Panc1 (cell line): ENCODE results near the gene CDCA4.

ENCODE experiments used
- CTCF ChIP-seq: fragments of 450-650 bp; IDR thresholded peaks from 2 replicates; pipeline ENCODE4 v1.5.1; 2017; ENCODE audit warnings: mild to moderate bottlenecking
- POLR2AphosphoS5 ChIP-seq: IDR thresholded peaks from 2 replicates; pipeline ENCODE4 v1.6.1; 2012; ENCODE audit warnings: mild to moderate bottlenecking, low read depth, low read length, moderate library complexity
- REST ChIP-seq, 2 experiments: IDR thresholded peaks; 2 replicates each; pipeline ENCODE4 v1.6.1; 2011 to 2012; ENCODE audit warnings: low read depth in 2 of 2, control low read depth in 1 of 2, low read length in 1 of 2, mild to moderate bottlenecking in 1 of 2, moderate library complexity in 1 of 2; ENCODE audit not compliant: insufficient read depth in 1 of 2
- SIN3A ChIP-seq: IDR thresholded peaks from 2 replicates; pipeline ENCODE4 v1.6.1; 2012; ENCODE audit warnings: low read depth, mild to moderate bottlenecking, low read length, moderate library complexity, borderline replicate concordance; ENCODE audit not compliant: insufficient read depth
- TCF7L2 ChIP-seq: IDR thresholded peaks from 2 replicates; pipeline ENCODE4 v1.6.1; 2011; ENCODE audit warnings: mild to moderate bottlenecking, low read depth, low read length, inconsistent platforms

GRCh38 chr14:104964546-104964945 lies 56.3 kb downstream of the CDCA4 start:
- no peak for TF ChIP-seq REST (IDR thresholded peaks at IDR 0.05; ENCODE audit: insufficient read depth in 1 of 2, low read depth in 2 of 2, low read length in 1 of 2)
- TF ChIP-seq CTCF = no peak
- TF ChIP-seq SIN3A = no peak
- TF ChIP-seq POLR2AphosphoS5 = no peak
- TF ChIP-seq TCF7L2 = no peak
